Measurements from ENCODE around the gene CYP19A1. TPM values are rescaled to one million over a fixed set of nuclear protein-coding genes. Genes with fewer than 3 reads are reported as not detected.

The CYP19A1 gene
- total and polyA plus RNA-seq, 10 of the 15 experiments (the other 5 are each of a cell fraction or from before 2014, with no cell fraction given), result 0.08 to 1.8 (median 0.70) TPM

GRCh38 chr15:51172193-51172592, 166.2 kb downstream of the CYP19A1 start:
- Histone ChIP-seq H3K79me2 (ENCODE audit: control insufficient read depth, insufficient read depth, low read length) (no peaks in the 10 kb centered on the region), H4K20me1 (ENCODE audit: control insufficient read depth, insufficient read depth) (no peaks in the 10 kb centered on the region), H3K4me3 (no peak overlapping the region), H3K27me3 (replicated peaks in 1 of 2; ENCODE audit: control insufficient read depth in 2 of 2, insufficient read depth in 2 of 2, low read length in 1 of 2) (no peaks in the 10 kb centered on the region), H3K4me1 (ENCODE audit: control insufficient read depth, insufficient read depth, low read length) (no peaks in the 10 kb centered on the region), H2AFZ (ENCODE audit: control insufficient read depth, low read depth, low read length) (no peak overlapping the region), H3K27ac (ENCODE audit: control insufficient read depth, insufficient read depth) (no peak overlapping the region), H3K9ac (ENCODE audit: control insufficient read depth, insufficient read depth, low read length) (no peak overlapping the region), H3K4me2 (ENCODE audit: control insufficient read depth, insufficient read depth) (no peak overlapping the region), H3K36me3 (ENCODE audit: control insufficient read depth in 2 of 2, insufficient read depth in 2 of 2, low read length in 1 of 2) (no peaks in the 10 kb centered on the region), H3K9me3 (replicated peaks; ENCODE audit: control insufficient read depth, insufficient read depth, low read length) (no peaks in the 10 kb centered on the region)
- SMC1A ChIA-PET (ENCODE audit: uncharacterized antibody, unreplicated experiment), result interaction anchor here (0.7 to 1.6 kb wide), 3 partner anchors 9 to 53 kb away, joined by 3 to 4 read pairs (median 3); no protein-coding TSS in a partner anchor
- no peak for TF ChIP-seq MYB (IDR thresholded peaks at IDR 0.05; ENCODE audit: borderline replicate concordance, low read depth, low read length)
- TF ChIP-seq ZNF207 (IDR thresholded peaks at IDR 0.05; ENCODE audit: borderline replicate concordance), result no peak
- TF ChIP-seq CBFB (IDR thresholded peaks at IDR 0.05; ENCODE audit: low read depth), result no peak
- TF ChIP-seq EGR1 (IDR thresholded peaks at IDR 0.05; ENCODE audit: borderline replicate concordance in 1 of 2, low read depth in 2 of 2, low read length in 2 of 2), result no peak
- TF ChIP-seq, protein P1, sequence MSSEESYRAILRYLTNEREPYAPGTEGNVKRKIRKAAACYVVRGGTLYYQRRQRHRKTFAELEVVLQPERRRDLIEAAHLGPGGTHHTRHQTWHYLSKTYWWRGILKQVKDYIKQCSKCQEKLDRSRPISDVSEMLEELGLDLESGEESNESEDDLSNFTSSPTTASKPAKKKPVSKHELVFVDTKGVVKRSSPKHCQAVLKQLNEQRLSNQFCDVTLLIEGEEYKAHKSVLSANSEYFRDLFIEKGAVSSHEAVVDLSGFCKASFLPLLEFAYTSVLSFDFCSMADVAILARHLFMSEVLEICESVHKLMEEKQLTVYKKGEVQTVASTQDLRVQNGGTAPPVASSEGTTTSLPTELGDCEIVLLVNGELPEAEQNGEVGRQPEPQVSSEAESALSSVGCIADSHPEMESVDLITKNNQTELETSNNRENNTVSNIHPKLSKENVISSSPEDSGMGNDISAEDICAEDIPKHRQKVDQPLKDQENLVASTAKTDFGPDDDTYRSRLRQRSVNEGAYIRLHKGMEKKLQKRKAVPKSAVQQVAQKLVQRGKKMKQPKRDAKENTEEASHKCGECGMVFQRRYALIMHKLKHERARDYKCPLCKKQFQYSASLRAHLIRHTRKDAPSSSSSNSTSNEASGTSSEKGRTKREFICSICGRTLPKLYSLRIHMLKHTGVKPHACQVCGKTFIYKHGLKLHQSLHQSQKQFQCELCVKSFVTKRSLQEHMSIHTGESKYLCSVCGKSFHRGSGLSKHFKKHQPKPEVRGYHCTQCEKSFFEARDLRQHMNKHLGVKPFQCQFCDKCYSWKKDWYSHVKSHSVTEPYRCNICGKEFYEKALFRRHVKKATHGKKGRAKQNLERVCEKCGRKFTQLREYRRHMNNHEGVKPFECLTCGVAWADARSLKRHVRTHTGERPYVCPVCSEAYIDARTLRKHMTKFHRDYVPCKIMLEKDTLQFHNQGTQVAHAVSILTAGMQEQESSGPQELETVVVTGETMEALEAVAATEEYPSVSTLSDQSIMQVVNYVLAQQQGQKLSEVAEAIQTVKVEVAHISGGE (CRISPR knock-in tag; IDR thresholded peaks at IDR 0.05), result no peak
- TF ChIP-seq NR2C1 (IDR thresholded peaks at IDR 0.05), result no peak
- no peak for TF ChIP-seq SMARCA5 (IDR thresholded peaks at IDR 0.05)
- no peak for TF ChIP-seq ZNF622 (IDR thresholded peaks at IDR 0.05)
- POLR2A ChIA-PET, result no interaction called here
- ATAC-seq (no peak), FAIRE-seq (no peak), DNase-seq (ENCODE audit: low read depth, low spot score) (no peak)
- 0% methylated on average over 3 of the region's 3 CpGs for WGBS (ENCODE audit: insufficient coverage, insufficient replicate concordance, low lambda C conversion rate, missing lambda C conversion rate)
- no TSS peak for BruUV-seq (replicated peaks)
- intact Hi-C loops (cut with micrococcal nuclease; ENCODE audit: unreplicated experiment) (no loop called here), in situ Hi-C loops (cut with MboI) (no loop called here)
- RAD21 ChIA-PET (ENCODE audit: unreplicated experiment), result no interaction called here
- CTCF ChIA-PET, result interaction anchor here (1.6 to 3.0 kb wide), 2 partner anchors 9 to 20 kb away, joined by 6 to 17 read pairs; no protein-coding TSS in a partner anchor
